GM15510 (cell line): Measurements from ENCODE around the gene KCNMB4.

ENCODE experiments used
- POLR2A ChIP-seq: IDR thresholded peaks from 3 replicates; pipeline ENCODE4 v1.6.1; 2011; ENCODE audit warnings: borderline replicate concordance; ENCODE audit not compliant: insufficient read length; ENCODE audit errors: extremely low read depth

KCNMB4 gene

DNA sequence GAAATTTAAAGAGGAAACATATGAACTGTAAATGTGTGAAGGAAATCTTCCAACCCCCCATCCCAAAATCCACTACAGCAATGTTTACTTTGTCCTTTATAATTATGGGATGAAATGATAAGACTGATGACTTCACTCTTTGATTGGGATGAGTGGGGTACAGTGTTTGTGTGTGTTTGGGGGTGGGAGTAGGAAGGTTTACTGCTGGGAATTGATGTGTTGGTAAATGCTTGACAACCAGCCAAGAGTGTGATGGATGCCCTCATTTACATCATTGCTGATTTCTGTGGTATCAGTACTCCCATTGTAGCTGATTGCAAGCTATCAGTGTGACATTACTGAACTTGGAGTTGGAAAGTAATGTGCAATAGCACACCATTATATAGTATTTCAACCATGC, 90.9 kb downstream of the KCNMB4 start:
- no peak for TF ChIP-seq POLR2A

DNA sequence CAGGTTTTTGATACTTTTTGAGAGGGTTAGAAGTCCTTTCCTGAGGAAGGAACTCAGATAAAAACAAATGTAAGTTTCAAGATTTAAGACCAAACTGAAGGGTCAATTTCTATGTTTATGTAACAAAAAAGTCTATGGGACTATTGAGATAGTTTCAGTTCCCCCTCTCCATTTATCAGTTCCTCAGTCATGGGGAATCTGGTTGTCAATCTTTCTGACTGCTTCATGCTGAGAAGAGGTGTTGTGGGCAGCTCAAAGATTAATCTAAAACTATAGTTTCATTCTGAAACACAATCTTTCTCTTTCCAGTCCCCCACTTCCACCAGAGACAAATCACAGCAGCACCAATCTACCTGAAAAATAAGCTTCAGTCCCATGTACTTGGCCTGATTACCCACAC, 93.7 kb downstream of the KCNMB4 start:
- no peak for TF ChIP-seq POLR2A

DNA sequence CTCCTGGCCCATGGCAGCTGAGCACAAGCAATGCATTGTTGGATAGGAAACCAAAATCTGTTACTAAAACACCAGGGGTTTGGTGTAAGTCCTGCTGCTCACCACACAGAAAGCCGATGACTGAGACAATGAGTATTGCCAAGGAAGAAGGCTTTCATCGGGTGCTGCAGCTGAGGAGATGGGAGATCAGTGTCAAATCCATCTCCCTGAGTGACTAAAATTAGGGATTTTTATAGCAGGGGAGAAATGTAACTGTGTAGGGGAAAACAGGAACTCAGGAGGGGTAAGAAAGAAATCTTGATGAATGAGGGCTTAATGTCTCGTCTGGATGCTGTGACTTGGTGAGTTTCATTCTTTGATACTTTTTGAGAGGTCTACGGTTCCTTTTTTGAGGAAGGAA, 97.9 kb downstream of the KCNMB4 start:
- no peak for TF ChIP-seq POLR2A

DNA sequence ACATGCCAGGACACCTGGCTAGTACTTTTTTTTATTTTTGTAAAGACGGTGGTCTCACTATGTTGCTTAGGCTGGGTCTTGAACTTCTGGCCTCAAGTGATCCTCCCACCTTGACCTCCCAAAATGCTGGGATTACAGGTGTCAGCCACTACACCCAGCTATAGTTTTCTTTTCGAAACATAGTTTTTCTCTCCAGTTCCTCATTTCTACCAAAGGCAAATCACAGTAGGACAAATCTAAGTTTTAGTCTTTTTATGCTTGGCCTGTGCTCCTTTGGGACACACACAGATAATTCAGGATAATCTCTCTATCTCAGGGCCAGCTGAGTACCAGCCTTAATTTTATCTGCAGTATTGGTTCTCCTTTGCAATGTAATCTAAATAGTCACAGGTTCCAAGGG, 100.7 kb downstream of the KCNMB4 start:
- TF ChIP-seq POLR2A = no peak

DNA sequence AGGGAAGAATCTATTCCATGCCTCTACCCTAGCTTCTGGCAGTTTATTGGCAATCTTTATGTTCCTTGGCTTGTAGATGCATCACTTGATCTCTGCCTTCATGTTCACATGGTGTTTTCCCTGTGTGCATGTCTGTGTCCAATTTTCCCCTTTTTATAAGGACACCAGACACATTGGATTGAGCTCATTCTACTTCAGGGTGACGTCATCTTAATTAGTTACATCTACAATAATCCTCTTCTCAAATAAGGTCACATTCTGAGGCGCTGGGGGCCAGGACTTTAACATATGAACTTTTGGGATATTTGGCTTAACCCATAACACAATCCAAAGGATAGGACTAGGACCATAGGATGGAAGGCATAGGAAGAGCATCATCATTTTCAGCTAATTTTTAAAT, 101.4 kb downstream of the KCNMB4 start:
- TF ChIP-seq POLR2A = no peak

DNA sequence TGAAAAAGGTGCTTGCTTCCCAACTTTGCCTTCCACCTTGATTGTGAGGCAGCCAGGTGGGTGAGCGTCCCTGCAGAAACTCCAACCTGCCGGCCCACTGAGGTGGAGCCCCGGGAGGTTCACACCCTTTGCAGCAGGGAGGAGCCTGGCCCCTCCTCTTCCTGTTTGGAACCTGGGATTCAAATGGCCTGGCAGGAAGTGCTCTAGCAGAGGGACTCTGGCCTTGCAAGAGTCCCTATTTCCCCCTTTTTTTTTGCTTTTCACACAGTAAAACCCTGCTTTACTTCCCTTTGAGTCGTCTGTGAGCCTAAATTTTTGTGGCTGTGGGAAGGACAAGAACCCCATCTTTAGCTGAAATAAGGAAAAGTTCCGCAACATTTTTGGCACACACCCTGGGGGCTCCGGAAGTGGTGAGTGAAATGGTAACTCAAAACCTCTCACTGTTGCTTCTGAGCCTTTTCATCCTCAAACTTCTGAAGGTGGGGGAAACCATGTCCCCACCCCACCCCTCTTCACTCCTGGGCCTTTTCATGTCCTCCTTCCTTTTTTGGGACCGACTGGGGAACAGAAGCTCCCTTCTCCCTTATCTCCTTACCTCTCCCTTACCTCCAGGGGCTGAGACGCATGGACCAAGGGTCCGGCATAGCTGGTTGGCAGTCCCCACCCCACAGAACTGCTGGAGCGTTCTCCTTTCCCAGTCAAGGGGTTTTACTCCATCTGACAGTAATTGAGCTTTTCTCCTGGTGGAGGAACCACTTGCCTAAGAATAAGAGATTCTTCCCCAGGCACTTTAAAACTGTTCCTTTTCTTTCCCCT, 102.0 kb downstream of the KCNMB4 start:
- TF ChIP-seq POLR2A = no peak

DNA sequence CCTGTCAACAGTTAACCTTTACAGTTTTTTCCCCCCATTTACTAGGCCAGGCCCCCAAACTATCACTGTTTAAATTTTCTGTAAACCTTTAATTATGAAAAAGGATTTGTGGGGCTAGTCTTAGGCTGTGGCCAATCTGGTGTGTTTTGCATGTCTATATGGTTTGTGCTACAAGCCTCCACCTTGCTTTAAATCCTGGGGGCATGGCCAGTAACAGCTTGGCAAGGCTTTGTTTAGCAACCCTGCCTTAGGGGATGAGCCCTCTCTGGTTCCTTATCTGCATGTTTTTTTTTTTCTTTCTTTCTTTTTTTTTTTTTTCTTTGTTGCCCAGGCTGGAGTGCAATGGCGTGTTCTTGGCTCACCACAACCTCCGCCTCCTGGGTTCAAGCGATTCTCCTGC, 102.7 kb downstream of the KCNMB4 start:
- no peak for TF ChIP-seq POLR2A

DNA sequence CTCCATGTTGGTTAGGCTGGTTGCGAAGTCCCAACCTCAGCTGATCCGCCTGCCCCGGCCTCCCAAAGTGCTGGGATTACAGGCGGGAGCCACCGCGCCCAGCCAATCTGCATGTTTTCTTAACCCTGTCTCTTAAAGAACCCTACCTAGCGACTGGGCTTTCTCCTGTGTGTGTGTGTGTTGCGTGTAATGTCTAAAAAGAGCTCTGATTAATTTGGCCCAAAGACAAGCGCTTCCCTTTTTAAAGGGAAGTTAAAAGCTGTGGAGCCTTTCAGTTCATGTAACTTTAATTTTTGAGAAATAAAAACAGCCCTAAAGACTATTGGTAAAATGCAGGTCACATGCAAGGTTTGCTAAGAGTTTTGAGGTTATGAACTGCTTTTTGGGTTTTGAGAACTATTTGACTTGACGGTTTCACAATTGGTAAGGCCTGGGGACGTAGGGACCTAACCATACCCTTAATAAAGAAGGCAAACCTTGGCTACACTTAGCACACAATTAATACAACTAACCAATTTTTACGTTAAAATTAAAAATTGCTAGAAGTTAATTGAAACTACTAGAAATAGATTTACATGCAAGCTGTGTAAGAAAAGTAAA, 103.2 kb downstream of the KCNMB4 start:
- no peak for TF ChIP-seq POLR2A

DNA sequence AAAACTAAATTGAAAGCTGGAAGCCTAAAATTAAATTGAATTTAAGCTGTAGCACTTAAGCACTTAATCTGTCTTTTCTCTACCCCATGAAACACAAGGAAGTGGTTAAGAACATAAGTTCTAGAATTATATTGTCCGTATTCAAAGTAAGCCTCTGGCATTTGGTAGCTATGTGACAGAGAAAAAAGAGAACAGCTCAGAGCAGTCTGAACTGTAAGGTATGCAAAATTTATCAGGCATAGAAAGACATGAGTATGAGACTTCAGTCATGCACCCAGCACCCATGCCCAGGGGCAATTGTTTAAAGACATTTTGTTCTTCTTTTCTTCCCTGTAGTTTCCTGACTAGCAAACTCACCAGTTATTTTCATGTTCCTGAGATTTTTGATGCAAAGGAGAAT, 116.7 kb downstream of the KCNMB4 start:
- TF ChIP-seq POLR2A = no peak
